Right lobe of liver (tissue), 4 donors: ENCODE measurements around the gene ZNF552.

Experiments used
- POLR2A ChIP-seq: fragments of 450-650 bp; IDR thresholded peaks from one replicate; pipeline ENCODE4 v1.6.1; 2017; ENCODE audit warnings: antibody characterized with exemption, mild to moderate bottlenecking
- TF ChIP-seq, protein P1 (sequence below), 4 donors: fragments of 200-600 bp in 3 of 4; fragments of 450-650 bp in 1 of 4; IDR thresholded peaks; one replicate each; pipeline versions ENCODE4 v1.5.1 to v1.8.0; 2016 to 2022; ENCODE audit warnings: antibody characterized with exemption in 4 of 4, mild to moderate bottlenecking in 2 of 4
- donor health status: DM: no; HTN: no; CAD: no.
- donor health status: DM: no; HTN: no; CAD: no.
- donor health status: DM: no; HTN: yes; CAD: no.

DNA sequence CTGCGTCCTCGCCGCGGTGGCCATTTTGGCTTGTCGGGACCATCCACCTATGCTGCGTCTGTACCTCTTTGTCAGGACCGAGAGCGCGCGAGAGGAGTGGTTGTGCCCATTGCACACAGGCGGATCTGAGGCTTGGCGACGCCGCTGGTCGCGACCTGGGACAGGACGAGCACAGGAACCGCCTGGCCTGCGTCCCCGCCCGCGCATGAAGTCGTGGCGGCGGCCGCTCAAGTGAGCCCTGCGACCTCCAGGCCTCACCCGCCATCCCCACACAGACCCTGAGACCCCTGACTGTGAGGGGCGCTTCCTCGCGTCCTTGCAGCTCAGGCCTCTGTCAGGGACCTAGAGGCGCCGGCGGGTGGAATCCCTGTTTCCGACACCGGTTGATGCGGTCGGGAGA lies 28.4 kb downstream of the ZNF552 start:
- TF ChIP-seq, protein P1, sequence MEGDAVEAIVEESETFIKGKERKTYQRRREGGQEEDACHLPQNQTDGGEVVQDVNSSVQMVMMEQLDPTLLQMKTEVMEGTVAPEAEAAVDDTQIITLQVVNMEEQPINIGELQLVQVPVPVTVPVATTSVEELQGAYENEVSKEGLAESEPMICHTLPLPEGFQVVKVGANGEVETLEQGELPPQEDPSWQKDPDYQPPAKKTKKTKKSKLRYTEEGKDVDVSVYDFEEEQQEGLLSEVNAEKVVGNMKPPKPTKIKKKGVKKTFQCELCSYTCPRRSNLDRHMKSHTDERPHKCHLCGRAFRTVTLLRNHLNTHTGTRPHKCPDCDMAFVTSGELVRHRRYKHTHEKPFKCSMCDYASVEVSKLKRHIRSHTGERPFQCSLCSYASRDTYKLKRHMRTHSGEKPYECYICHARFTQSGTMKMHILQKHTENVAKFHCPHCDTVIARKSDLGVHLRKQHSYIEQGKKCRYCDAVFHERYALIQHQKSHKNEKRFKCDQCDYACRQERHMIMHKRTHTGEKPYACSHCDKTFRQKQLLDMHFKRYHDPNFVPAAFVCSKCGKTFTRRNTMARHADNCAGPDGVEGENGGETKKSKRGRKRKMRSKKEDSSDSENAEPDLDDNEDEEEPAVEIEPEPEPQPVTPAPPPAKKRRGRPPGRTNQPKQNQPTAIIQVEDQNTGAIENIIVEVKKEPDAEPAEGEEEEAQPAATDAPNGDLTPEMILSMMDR (IDR thresholded peaks at IDR 0.05): no peak
- TF ChIP-seq POLR2A: no peak
